Endodermal cell (in vitro differentiated cells): Measurements from ENCODE around the gene SPATA20. TPM values are rescaled to one million over a fixed set of nuclear protein-coding genes. Genes with fewer than 3 reads are reported as not detected.

ENCODE experiments used
- DNase-seq: peaks from one replicate; pipeline ENCODE4 v3.0.0-alpha.2; 2017
- H3K27ac ChIP-seq: 2 replicates; pipeline ENCODE4 v1.5.1; 2013; ENCODE audit warnings: mild to moderate bottlenecking, low read depth, low read length, moderate library complexity
- H3K27me3 ChIP-seq: 2 replicates; pipeline ENCODE4 v1.6.1; 2013; ENCODE audit warnings: mild to moderate bottlenecking, low read length, moderate library complexity; ENCODE audit not compliant: insufficient read depth, control insufficient read depth, poor library complexity, severe bottlenecking
- H3K36me3 ChIP-seq: 2 replicates; pipeline ENCODE4 v1.7.0; 2013; ENCODE audit warnings: mild to moderate bottlenecking, low read length, moderate library complexity; ENCODE audit not compliant: control insufficient read depth, insufficient read depth
- H3K4me1 ChIP-seq: one replicate; pipeline ENCODE4 v1.7.0; 2013; ENCODE audit warnings: low read length; ENCODE audit not compliant: control insufficient read depth, insufficient read depth
- H3K4me3 ChIP-seq: 2 replicates; pipeline ENCODE4 v1.5.1; 2013; ENCODE audit warnings: mild to moderate bottlenecking, low read length, moderate library complexity
- H3K9ac ChIP-seq: 2 replicates; pipeline ENCODE4 v1.6.1; 2013; ENCODE audit warnings: mild to moderate bottlenecking, low read length, moderate library complexity; ENCODE audit not compliant: poor library complexity, severe bottlenecking; ENCODE audit errors: extremely low read depth
- H3K9me3 ChIP-seq: 2 replicates; pipeline ENCODE4 v1.6.1; 2013; ENCODE audit warnings: mild to moderate bottlenecking, low read length, moderate library complexity; ENCODE audit not compliant: control insufficient read depth
- H3K27ac Mint-ChIP-seq: 2 replicates; pipeline ENCODE4 v1.8.0; 2020; ENCODE audit warnings: mixed read lengths
- H3K27me3 Mint-ChIP-seq: 2 replicates; pipeline ENCODE4 v1.8.0; 2021; ENCODE audit warnings: mild to moderate bottlenecking, mixed read lengths; ENCODE audit not compliant: insufficient read depth
- H3K36me3 Mint-ChIP-seq: 2 replicates; pipeline ENCODE4 v1.8.0; 2020; ENCODE audit warnings: low read depth, mixed read lengths
- H3K4me1 Mint-ChIP-seq: 2 replicates; pipeline ENCODE4 v1.8.0; 2020; ENCODE audit warnings: mixed read lengths
- H3K4me3 Mint-ChIP-seq: 2 replicates; pipeline ENCODE4 v1.8.0; 2020; ENCODE audit warnings: mild to moderate bottlenecking, moderate library complexity, mixed read lengths
- H3K9me3 Mint-ChIP-seq: 2 replicates; pipeline ENCODE4 v1.8.0; 2020; ENCODE audit warnings: mild to moderate bottlenecking, mixed read lengths
- WGBS, 2 experiments: methylation state at CpG; one replicate each; pipeline versions ENCODE4 v1.1.5 to v1.1.7; 2013; ENCODE audit warnings: missing lambda C conversion rate in 2 of 2, mixed read lengths in 1 of 2; ENCODE audit not compliant: insufficient coverage in 1 of 2, insufficient read length in 1 of 2; 5-methylcytosine and 5-hydroxymethylcytosine counted together
- total RNA-seq, 2 donors: library from RNA; stranded (reverse); fragmentation: NEBNext Ultra II Directional in 1 of 2; extraction: Animal tissue kit (Norgen Biotek cat#: 25700) in 1 of 2; gene quantifications; 2 replicates in 1 of 2; 3 replicates in 1 of 2; pipeline ENCODE4 v1.2.1, GENCODE V29; 2021
- TF ChIP-seq, protein P1 (sequence below): fragments of 200-600 bp; sonication (generic); conservative IDR thresholded peaks from 2 replicates; pipeline ENCODE4 v1.5.0; 2021; ENCODE audit warnings: antibody characterized with exemption, mild to moderate bottlenecking

SPATA20 gene
- total RNA-seq, 2 donors from 2014 or later = 40.4 to 40.5 TPM

DNA sequence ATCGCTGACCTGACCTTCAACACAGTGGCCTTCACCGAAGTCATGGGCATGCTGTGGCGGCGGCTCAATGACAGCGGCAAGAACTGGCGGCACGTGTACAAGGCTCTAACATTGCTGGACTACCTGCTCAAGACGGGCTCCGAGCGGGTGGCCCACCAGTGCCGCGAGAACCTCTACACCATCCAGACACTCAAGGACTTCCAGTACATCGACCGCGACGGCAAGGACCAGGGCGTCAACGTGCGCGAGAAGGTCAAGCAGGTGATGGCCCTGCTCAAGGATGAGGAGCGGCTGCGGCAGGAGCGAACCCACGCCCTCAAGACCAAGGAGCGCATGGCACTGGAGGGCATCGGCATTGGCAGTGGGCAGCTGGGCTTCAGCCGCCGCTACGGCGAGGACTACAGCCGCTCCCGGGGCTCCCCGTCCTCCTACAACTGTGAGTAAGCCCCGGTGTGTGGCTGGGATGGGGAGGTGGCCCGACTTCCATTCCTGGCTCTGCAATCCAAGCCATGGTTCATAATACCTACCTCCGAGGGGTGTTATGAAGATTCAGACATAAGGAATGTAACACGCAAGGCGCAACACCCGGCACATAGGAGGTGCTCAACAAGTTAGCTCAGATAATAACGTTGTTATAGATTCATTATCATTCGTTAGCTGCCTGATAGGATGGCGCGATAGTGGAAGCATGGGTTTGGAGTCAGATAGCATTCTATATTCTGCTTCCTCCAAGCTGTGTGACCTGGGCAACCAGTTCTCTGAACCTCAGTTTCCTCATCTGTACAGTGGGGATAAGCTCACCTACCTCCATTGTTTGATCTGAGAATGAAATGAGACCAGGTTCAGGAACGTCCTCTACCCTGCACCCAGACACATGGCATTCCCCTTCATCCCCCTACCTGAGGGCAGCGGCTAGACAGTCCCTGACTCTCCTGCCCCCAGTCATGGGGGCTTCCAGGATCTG is 10.0 kb upstream of the SPATA20 start:
- no peak for DNase-seq
- TF ChIP-seq, protein P1, sequence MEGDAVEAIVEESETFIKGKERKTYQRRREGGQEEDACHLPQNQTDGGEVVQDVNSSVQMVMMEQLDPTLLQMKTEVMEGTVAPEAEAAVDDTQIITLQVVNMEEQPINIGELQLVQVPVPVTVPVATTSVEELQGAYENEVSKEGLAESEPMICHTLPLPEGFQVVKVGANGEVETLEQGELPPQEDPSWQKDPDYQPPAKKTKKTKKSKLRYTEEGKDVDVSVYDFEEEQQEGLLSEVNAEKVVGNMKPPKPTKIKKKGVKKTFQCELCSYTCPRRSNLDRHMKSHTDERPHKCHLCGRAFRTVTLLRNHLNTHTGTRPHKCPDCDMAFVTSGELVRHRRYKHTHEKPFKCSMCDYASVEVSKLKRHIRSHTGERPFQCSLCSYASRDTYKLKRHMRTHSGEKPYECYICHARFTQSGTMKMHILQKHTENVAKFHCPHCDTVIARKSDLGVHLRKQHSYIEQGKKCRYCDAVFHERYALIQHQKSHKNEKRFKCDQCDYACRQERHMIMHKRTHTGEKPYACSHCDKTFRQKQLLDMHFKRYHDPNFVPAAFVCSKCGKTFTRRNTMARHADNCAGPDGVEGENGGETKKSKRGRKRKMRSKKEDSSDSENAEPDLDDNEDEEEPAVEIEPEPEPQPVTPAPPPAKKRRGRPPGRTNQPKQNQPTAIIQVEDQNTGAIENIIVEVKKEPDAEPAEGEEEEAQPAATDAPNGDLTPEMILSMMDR = no peak
- Histone ChIP-seq H3K9ac (no peak overlapping the region), H3K4me1 (peaks cover 3% of the 10 kb centered on the region), H3K27me3 (peaks cover 36% of the 10 kb centered on the region), H3K4me3 (no peak overlapping the region), H3K27ac (no peak overlapping the region), H3K9me3 (no peaks in the 10 kb centered on the region), H3K36me3 (no peaks in the 10 kb centered on the region)
- no peak overlapping the region for H3K27ac Mint-ChIP-seq
- no peaks in the 10 kb centered on the region for H3K9me3 Mint-ChIP-seq
- H3K36me3 Mint-ChIP-seq = no peaks in the 10 kb centered on the region
- peaks cover 16% of the 10 kb centered on the region for H3K4me1 Mint-ChIP-seq
- 94 to 97% methylated on average over 44 to 45 of the region's 45 CpGs for WGBS, 2 experiments
- peaks cover 48% of the 10 kb centered on the region for H3K27me3 Mint-ChIP-seq
- H3K4me3 Mint-ChIP-seq = no peak overlapping the region

DNA sequence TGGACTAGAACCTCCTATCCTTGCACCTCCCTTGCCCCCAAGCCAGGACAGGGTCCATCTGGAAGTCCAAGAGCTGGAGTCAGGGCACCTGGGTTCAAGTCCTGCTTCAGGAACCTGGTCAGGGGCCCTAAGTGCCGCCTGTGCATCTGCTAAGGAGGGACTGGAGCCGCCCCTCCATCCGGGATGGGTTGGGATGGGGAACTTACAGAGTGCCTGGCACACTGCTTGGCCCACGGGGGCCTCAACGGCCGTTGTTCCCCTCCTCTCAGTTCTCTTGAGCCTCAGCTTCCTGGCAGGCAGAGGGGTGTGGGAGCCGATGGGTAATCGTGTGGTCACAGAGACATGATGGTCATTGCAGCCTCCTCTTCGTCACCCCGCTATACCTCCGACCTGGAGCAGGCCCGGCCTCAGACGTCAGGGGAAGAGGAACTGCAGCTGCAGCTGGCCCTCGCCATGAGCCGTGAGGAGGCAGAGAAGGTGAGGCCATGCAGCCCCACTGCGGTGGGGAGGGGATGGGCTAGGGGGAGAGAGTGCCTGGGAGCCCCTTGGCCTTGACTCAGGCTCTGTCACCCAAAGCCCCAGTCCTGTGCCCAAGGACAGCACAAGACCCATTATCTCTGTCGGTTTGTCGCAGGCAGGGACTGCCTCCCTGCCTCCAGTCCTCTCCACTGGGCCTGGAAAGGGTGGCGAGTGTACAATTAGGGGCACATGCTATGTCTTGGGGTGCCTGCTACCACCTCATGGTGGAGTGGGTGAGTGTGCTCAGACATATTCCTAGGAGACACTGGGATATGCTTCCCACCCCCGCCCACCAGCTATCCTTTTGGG is 9.0 kb upstream of the SPATA20 start:
- Mint-ChIP-seq H3K27me3 (peaks cover 38% of the 10 kb centered on the region), H3K9me3 (no peaks in the 10 kb centered on the region), H3K4me1 (peaks cover 22% of the 10 kb centered on the region), H3K36me3 (no peaks in the 10 kb centered on the region), H3K27ac (no peak overlapping the region), H3K4me3 (no peak overlapping the region)
- peaks cover 6% of the 10 kb centered on the region for H3K4me1 ChIP-seq
- H3K27ac ChIP-seq = no peak overlapping the region
- WGBS, 2 experiments = 92 to 95% methylated on average over 12 to 20 of the region's 20 CpGs
- H3K4me3 ChIP-seq = no peak overlapping the region
- H3K9ac ChIP-seq = no peak overlapping the region
- TF ChIP-seq, protein P1 = no peak
- peaks cover 27% of the 10 kb centered on the region for H3K27me3 ChIP-seq
- DNase-seq = no peak
- H3K36me3 ChIP-seq = no peaks in the 10 kb centered on the region
- H3K9me3 ChIP-seq = no peaks in the 10 kb centered on the region

DNA sequence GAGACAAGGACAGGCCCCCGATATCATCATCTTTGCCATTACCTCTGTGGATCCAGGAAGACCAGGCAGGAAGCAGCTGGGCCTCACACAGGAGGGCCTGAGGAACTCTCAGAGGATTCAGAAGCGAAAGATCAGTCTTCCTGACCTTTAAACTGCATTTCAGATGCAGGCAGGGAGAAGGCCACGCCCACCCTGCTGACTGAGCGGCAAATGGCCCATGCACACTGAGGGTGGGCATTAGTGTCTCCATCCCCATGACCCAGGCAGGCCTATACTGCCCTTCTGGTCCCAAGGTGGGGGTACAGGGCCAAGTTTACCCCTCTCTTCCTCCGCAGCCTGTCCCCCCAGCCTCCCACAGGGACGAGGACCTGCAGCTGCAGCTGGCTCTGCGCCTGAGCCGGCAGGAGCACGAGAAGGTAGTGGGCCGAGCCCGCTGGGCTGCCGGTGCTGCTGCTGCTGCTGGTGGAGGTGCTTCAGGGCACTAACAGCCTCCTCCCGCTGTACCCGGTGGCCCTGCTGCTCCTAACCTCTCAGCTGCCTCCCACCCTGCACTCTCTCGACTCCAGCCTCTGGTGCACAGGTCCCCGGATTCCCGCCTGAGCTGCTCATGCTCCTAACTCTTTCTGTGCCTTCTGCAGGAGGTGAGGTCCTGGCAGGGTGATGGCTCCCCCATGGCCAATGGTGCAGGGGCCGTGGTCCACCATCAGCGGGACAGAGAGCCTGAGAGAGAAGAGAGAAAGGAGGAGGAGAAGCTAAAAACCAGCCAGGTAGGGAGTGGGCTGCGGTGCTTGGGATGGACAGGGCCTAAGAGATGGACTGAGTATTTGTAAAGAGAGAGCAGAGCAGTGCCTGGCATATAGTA is 8.2 kb upstream of the SPATA20 start:
- peaks cover 6% of the 10 kb centered on the region for H3K4me1 ChIP-seq

More for the DNA sequence above, 8.2 kb upstream of the SPATA20 start:
- no peaks in the 10 kb centered on the region for H3K36me3 Mint-ChIP-seq
- H3K4me1 Mint-ChIP-seq = peaks cover 15% of the 10 kb centered on the region
- no peaks in the 10 kb centered on the region for H3K9me3 ChIP-seq
- peak; percentile 71 for DNase-seq
- no peaks in the 10 kb centered on the region for H3K36me3 ChIP-seq
- peaks cover 30% of the 10 kb centered on the region for H3K27me3 Mint-ChIP-seq
- H3K4me3 ChIP-seq = no peak overlapping the region
- H3K27me3 ChIP-seq = peaks cover 18% of the 10 kb centered on the region
- no peak overlapping the region for H3K27ac Mint-ChIP-seq
- no peak overlapping the region for H3K4me3 Mint-ChIP-seq
- no peak overlapping the region for H3K9ac ChIP-seq
- TF ChIP-seq, protein P1 = no peak
- no peaks in the 10 kb centered on the region for H3K9me3 Mint-ChIP-seq
- WGBS, 2 experiments = 81 to 84% methylated on average over 14 to 20 of the region's 20 CpGs
- H3K27ac ChIP-seq = no peak overlapping the region
